NT2/D1 (cell line): ENCODE results near the gene LMX1B.

ENCODE experiments used
- SUZ12 ChIP-seq: IDR thresholded peaks from 2 replicates; pipeline ENCODE4 v1.6.1; 2011; ENCODE audit not compliant: insufficient read length, insufficient read depth; ENCODE audit errors: extremely low read depth
- YY1 ChIP-seq: IDR thresholded peaks from 2 replicates; pipeline ENCODE4 v1.6.1; 2011; ENCODE audit not compliant: insufficient read length, insufficient read depth
- ZNF274 ChIP-seq: IDR thresholded peaks from 2 replicates; pipeline ENCODE4 v1.6.1; 2011; ENCODE audit warnings: mild to moderate bottlenecking, low read depth, low read length

GRCh38 chr9:126606483-126606870 is 7.3 kb upstream of the LMX1B start:
- TF ChIP-seq YY1 (no peak), SUZ12 (no peak), ZNF274 (no peak)
